HG03045 (cell line): ENCODE measurements around the gene TFF1.

Experiments used
- ATAC-seq: cut with Tn5 transposase; IDR thresholded peaks from one replicate; pipeline ENCODE4 v1.9.1; 2021; ENCODE audit warnings: mild to moderate bottlenecking, moderate library complexity; ENCODE audit not compliant: unreplicated experiment

Gene TFF1

GRCh38 chr21:42383331-42383730 is 17.0 kb upstream of the TFF1 start:
- no peak for ATAC-seq

- no peak for ATAC-seq
Measured at GRCh38 chr21:42382915-42383314, 16.6 kb upstream of the TFF1 start.

- no peak for ATAC-seq
Measured at GRCh38 chr21:42381347-42381984, 15.1 kb upstream of the TFF1 start.

GRCh38 chr21:42379426-42380215 is 13.3 kb upstream of the TFF1 start:
- no peak for ATAC-seq

GRCh38 chr21:42378418-42378817 is 12.1 kb upstream of the TFF1 start:
- no peak for ATAC-seq

- no peak for ATAC-seq
Measured at GRCh38 chr21:42377951-42378340, 11.6 kb upstream of the TFF1 start.

- no peak for ATAC-seq
Measured at GRCh38 chr21:42377211-42377950, 11.0 kb upstream of the TFF1 start.

GRCh38 chr21:42376338-42376982 is 10.1 kb upstream of the TFF1 start:
- ATAC-seq, result no peak

GRCh38 chr21:42375966-42376337 is 9.6 kb upstream of the TFF1 start:
- ATAC-seq, result no peak

GRCh38 chr21:42375506-42375905 is 9.2 kb upstream of the TFF1 start:
- no peak for ATAC-seq

GRCh38 chr21:42374864-42375499 is 8.6 kb upstream of the TFF1 start:
- ATAC-seq, result no peak

- no peak for ATAC-seq
Measured at GRCh38 chr21:42374457-42374856, 8.1 kb upstream of the TFF1 start.

GRCh38 chr21:42373908-42374455 is 7.6 kb upstream of the TFF1 start:
- no peak for ATAC-seq

GRCh38 chr21:42373196-42373907 is 7.0 kb upstream of the TFF1 start:
- ATAC-seq, result no peak

GRCh38 chr21:42370894-42371654 is 4.7 kb upstream of the TFF1 start:
- ATAC-seq, result no peak

GRCh38 chr21:42369821-42370220 is 3.5 kb upstream of the TFF1 start:
- no peak for ATAC-seq

GRCh38 chr21:42367367-42368165 is 1.2 kb upstream of the TFF1 start:
- no peak for ATAC-seq

- no peak for ATAC-seq
Measured at GRCh38 chr21:42365770-42366169, 565 bp downstream of the TFF1 start.
